ENCODE results near the gene DSTN.

DSTN gene

GRCh38 chr20:17580895-17581294, 11.0 kb downstream of the DSTN start:
- DNase-seq (ENCODE audit: low read depth) = no peak

- no peak for DNase-seq (ENCODE audit: low read depth)
These were observed 13.3 kb downstream of the DSTN start for GRCh38 chr20:17583126-17583525.

- DNase-seq (ENCODE audit: low read depth) = no peak
These were observed 14.8 kb downstream of the DSTN start for GRCh38 chr20:17584689-17585088.

- no peak for DNase-seq (ENCODE audit: low read depth)
These were observed 16.4 kb downstream of the DSTN start for GRCh38 chr20:17586250-17586649.

- no peak for DNase-seq (ENCODE audit: low read depth)
These were observed 17.3 kb downstream of the DSTN start for GRCh38 chr20:17587148-17587547.

- no peak for DNase-seq (ENCODE audit: low read depth)
These were observed 17.9 kb downstream of the DSTN start for GRCh38 chr20:17587824-17588223.

- no peak for DNase-seq (ENCODE audit: low read depth)
These were observed 19.4 kb downstream of the DSTN start for GRCh38 chr20:17589161-17589834.

- no peak for DNase-seq (ENCODE audit: low read depth)
These were observed 20.4 kb downstream of the DSTN start for GRCh38 chr20:17590245-17590644.

GRCh38 chr20:17593902-17594301, 24.0 kb downstream of the DSTN start:
- no peak for DNase-seq (ENCODE audit: low read depth)

- DNase-seq (ENCODE audit: low read depth) = no peak
These were observed 24.6 kb downstream of the DSTN start for GRCh38 chr20:17594443-17594842.

GRCh38 chr20:17595856-17596255, 26.0 kb downstream of the DSTN start:
- no peak for DNase-seq (ENCODE audit: low read depth)

GRCh38 chr20:17598013-17598550, 28.2 kb downstream of the DSTN start:
- no peak for DNase-seq (ENCODE audit: low read depth)

GRCh38 chr20:17601957-17602356, 32.1 kb downstream of the DSTN start:
- no peak for DNase-seq (ENCODE audit: low read depth)

- no peak for DNase-seq (ENCODE audit: low read depth)
These were observed 32.6 kb downstream of the DSTN start for GRCh38 chr20:17602493-17602892.

- DNase-seq (ENCODE audit: low read depth) = no peak
These were observed 35.3 kb downstream of the DSTN start for GRCh38 chr20:17605131-17605660.

- DNase-seq (ENCODE audit: low read depth) = no peak
These were observed 36.1 kb downstream of the DSTN start for GRCh38 chr20:17606001-17606400.

- DNase-seq (ENCODE audit: low read depth) = no peak
These were observed 39.0 kb downstream of the DSTN start for GRCh38 chr20:17608701-17609497.

GRCh38 chr20:17609811-17610377, 40.0 kb downstream of the DSTN start:
- DNase-seq (ENCODE audit: low read depth) = no peak

GRCh38 chr20:17610566-17611289, 40.9 kb downstream of the DSTN start:
- no peak for DNase-seq (ENCODE audit: low read depth)

- no peak for DNase-seq (ENCODE audit: low read depth)
These were observed 41.3 kb downstream of the DSTN start for GRCh38 chr20:17611290-17611539.

GRCh38 chr20:17611540-17612286, 41.8 kb downstream of the DSTN start:
- DNase-seq (ENCODE audit: low read depth) = no peak

All from HS-5 (cell line).